GM12878 (cell line): ENCODE data around the gene SLC6A20. TPM values are rescaled to one million over a fixed set of nuclear protein-coding genes. Genes with fewer than 3 reads are reported as not detected.

Experiments
- ATAC-seq: fragments of 200-7000 bp; cut with Tn5 transposase; 3 replicates; pipeline ENCODE4 v1.9.1; 2020; ENCODE audit warnings: mild to moderate bottlenecking, moderate library complexity
- BruUV-seq: library from RNA; stranded (reverse); fragments of 400-500 nt; replicated peaks from 2 replicates; lab custom pipeline; 2021; lab: Mats Ljungman, UMichigan
- CTCF ChIA-PET: fragments of 300-600 bp; sonication (Branson Sonifier 250); formaldehyde crosslinking; extraction: SDS; loops from one replicate; lab custom pipeline; 2021; ENCODE audit warnings: inconsistent platforms; lab: Yijun Ruan, JAX
- POLR2A ChIA-PET: fragments of 350-600 bp; formaldehyde crosslinking; extraction: SDS; loops from one replicate; lab custom pipeline; 2021; ENCODE audit warnings: inconsistent platforms; lab: Charles Lee
- RAD21 ChIA-PET: fragments of 300-600 bp; sonication (Branson Sonifier 250); formaldehyde crosslinking; loops from one replicate; lab custom pipeline; 2023; ENCODE audit warnings: antibody characterized with exemption; ENCODE audit not compliant: unreplicated experiment; lab: Charles Lee
- SMC1A ChIA-PET: fragments of 300-600 bp; sonication (Branson Sonifier 250); formaldehyde crosslinking; loops from one replicate; lab custom pipeline; 2023; ENCODE audit not compliant: unreplicated experiment, uncharacterized antibody; lab: Charles Lee
- DNase-seq: peaks from one replicate; pipeline ENCODE4 v3.0.0-alpha.2; 2011; ENCODE audit warnings: low read depth, low spot score
- FAIRE-seq: peaks from 3 replicates; lab custom pipeline; 2011; peaks lifted over from hg19 to GRCh38; lab: Jason Lieb, UNC
- H2AFZ ChIP-seq: 2 replicates; pipeline ENCODE4 v1.6.0; 2011; ENCODE audit warnings: low read depth, low read length, control low read depth; ENCODE audit not compliant: control insufficient read depth
- H3K27ac ChIP-seq: 2 replicates; pipeline ENCODE4 v1.5.1; 2011; ENCODE audit warnings: control low read depth; ENCODE audit not compliant: control insufficient read depth, insufficient read depth
- H3K27me3 ChIP-seq, 2 experiments: replicated peaks in 1 of 2; 2 replicates each; pipeline versions ENCODE4 v1.6.0 to v1.6.1; 2011; ENCODE audit warnings: low read length in 1 of 2; ENCODE audit not compliant: control insufficient read depth in 2 of 2, insufficient read depth in 2 of 2
- H3K36me3 ChIP-seq, 2 experiments: 2 replicates each; pipeline ENCODE4 v1.5.1; 2011; ENCODE audit warnings: low read length in 1 of 2; ENCODE audit not compliant: control insufficient read depth in 2 of 2, insufficient read depth in 2 of 2
- H3K4me1 ChIP-seq: 2 replicates; pipeline ENCODE4 v1.6.1; 2011; ENCODE audit warnings: mild to moderate bottlenecking, low read length, moderate library complexity, mixed read lengths; ENCODE audit not compliant: control insufficient read depth, insufficient read depth
- H3K4me2 ChIP-seq: 2 replicates; pipeline ENCODE4 v1.6.0; 2011; ENCODE audit warnings: control low read depth; ENCODE audit not compliant: control insufficient read depth, insufficient read depth
- H3K4me3 ChIP-seq: fragments of 200-600 bp; sonication (generic); 2 replicates; pipeline ENCODE4 v1.5.1; 2016
- H3K79me2 ChIP-seq: 2 replicates; pipeline ENCODE4 v1.6.0; 2011; ENCODE audit warnings: low read length; ENCODE audit not compliant: control insufficient read depth, insufficient read depth
- H3K9ac ChIP-seq: 2 replicates; pipeline ENCODE4 v1.8.0; 2011; ENCODE audit warnings: low read length, control low read depth, mixed read lengths; ENCODE audit not compliant: control insufficient read depth, insufficient read depth
- H3K9me3 ChIP-seq: replicated peaks from 3 replicates; pipeline ENCODE4 v1.5.1; 2011; ENCODE audit warnings: mild to moderate bottlenecking, low read length; ENCODE audit not compliant: control insufficient read depth, insufficient read depth
- H4K20me1 ChIP-seq: 2 replicates; pipeline ENCODE4 v1.6.0; 2011; ENCODE audit not compliant: control insufficient read depth, insufficient read depth
- BACH1 ChIP-seq: fragments of 450-650 bp; IDR thresholded peaks from 2 replicates; pipeline ENCODE4 v1.6.1; 2017; ENCODE audit warnings: mild to moderate bottlenecking, borderline replicate concordance
- FOXM1 ChIP-seq: IDR thresholded peaks from 2 replicates; pipeline ENCODE4 v1.6.1; 2012; ENCODE audit warnings: low read depth, mild to moderate bottlenecking, inconsistent platforms, low read length, moderate library complexity
- HCFC1 ChIP-seq: fragments of 150-350 bp; IDR thresholded peaks from 2 replicates; pipeline ENCODE4 v1.6.1; 2014; ENCODE audit warnings: low read length
- NFXL1 ChIP-seq: fragments of 450-650 bp; IDR thresholded peaks from 2 replicates; pipeline ENCODE4 v1.6.1; 2017; ENCODE audit warnings: antibody characterized with exemption, mild to moderate bottlenecking, borderline replicate concordance
- PAX5 ChIP-seq: IDR thresholded peaks from 2 replicates; pipeline ENCODE4 v1.6.1; 2011; ENCODE audit warnings: low read depth, low read length, borderline replicate concordance
- SIN3A ChIP-seq: IDR thresholded peaks from 2 replicates; pipeline ENCODE4 v1.6.1; 2012; ENCODE audit warnings: low read depth, low read length, improper control_type of control experiment
- SMAD1 ChIP-seq: fragments of 450-650 bp; IDR thresholded peaks from 2 replicates; pipeline ENCODE4 v1.6.1; 2018; ENCODE audit warnings: mild to moderate bottlenecking, low read depth; ENCODE audit not compliant: partially characterized antibody
- SREBF2 ChIP-seq: IDR thresholded peaks from 2 replicates; pipeline ENCODE4 v1.6.1; 2012; ENCODE audit warnings: mild to moderate bottlenecking, low read length
- SUPT20H ChIP-seq: IDR thresholded peaks from 2 replicates; pipeline ENCODE4 v1.6.1; 2011; ENCODE audit warnings: low read depth, mild to moderate bottlenecking, low read length, moderate library complexity, borderline replicate concordance; ENCODE audit not compliant: control insufficient read depth
- TAF1 ChIP-seq: IDR thresholded peaks from 2 replicates; pipeline ENCODE4 v1.6.1; 2011; ENCODE audit warnings: mild to moderate bottlenecking, low read depth, low read length, borderline replicate concordance
- WGBS: methylation state at CpG from one replicate; pipeline ENCODE4 v1.1.6; 2016; ENCODE audit warnings: low lambda C conversion rate; ENCODE audit not compliant: insufficient replicate concordance, insufficient coverage; ENCODE audit errors: missing lambda C conversion rate; 5-methylcytosine and 5-hydroxymethylcytosine counted together
- in situ Hi-C: fragments of 300-500 bp; cut with MboI; formaldehyde crosslinking; loops from 9 replicates; pipeline ENCODE4 v1.14.3; 2018; ENCODE audit warnings: mixed read lengths
- intact Hi-C: fragments of 100-400 bp; cut with micrococcal nuclease; formaldehyde crosslinking; loops from one replicate; pipeline ENCODE4 v1.14.2; 2022; ENCODE audit not compliant: unreplicated experiment
- polyA plus RNA-seq, 11 experiments: library from polyadenylated mRNA; depleted of rRNA in 4 of 11; unstranded in 6 of 11; stranded (reverse) in 5 of 11; fragments of >200 nt; fragmentation: Nextera tagmentation in 4 of 11; fragmentation: Illumina TruSeq in 1 of 11; extraction: Ambion mirVana in 4 of 11; extraction: Trizol in 1 of 11; gene quantifications; 1 replicate in 1 of 11; 2 replicates in 10 of 11; pipeline versions ENCODE4 v1.2.1 to v1.2.3, GENCODE V29; 2011 to 2016; ENCODE audit warnings: inconsistent platforms in 2 of 11, missing spikeins in 2 of 11, low read depth in 1 of 11
- total RNA-seq, 4 experiments: library from RNA; depleted of rRNA in 3 of 4; stranded (reverse); fragments of >200 nt in 3 of 4; fragmentation: Illumina TruSeq in 1 of 4; extraction: Trizol in 1 of 4; gene quantifications; 2 replicates each; pipeline versions ENCODE4 v1.2.1 to v1.2.3, GENCODE V29; 2013 to 2021
- TF ChIP-seq, protein P1 (sequence below): IDR thresholded peaks from 2 replicates; pipeline ENCODE4 v1.6.1; 2012; ENCODE audit warnings: improper control_type of control experiment, low read depth, low read length; ENCODE audit not compliant: insufficient replicate concordance
- TF ChIP-seq, protein P2 (sequence below): fragments of 450-650 bp; IDR thresholded peaks from 2 replicates; pipeline ENCODE4 v1.6.1; 2017; ENCODE audit warnings: mild to moderate bottlenecking
- TF ChIP-seq, protein P3 (sequence below): IDR thresholded peaks from 2 replicates; pipeline ENCODE4 v1.6.1; 2011; ENCODE audit warnings: low read depth, low read length, improper control_type of control experiment, borderline replicate concordance
- TF ChIP-seq, protein P4 (sequence below), 3 experiments: IDR thresholded peaks in 2 of 3; conservative IDR thresholded peaks in 1 of 3; 2 replicates each; pipeline ENCODE4 v1.5.1; 2011; ENCODE audit warnings: low read depth in 3 of 3, low read length in 3 of 3, mild to moderate bottlenecking in 3 of 3, control low read depth in 2 of 3, moderate library complexity in 2 of 3, inconsistent platforms in 1 of 3, mixed read lengths in 1 of 3; ENCODE audit not compliant: control insufficient read depth in 2 of 3, insufficient read depth in 1 of 3; ENCODE audit errors: extremely low read depth in 1 of 3

SLC6A20 gene
- total and polyA plus RNA-seq, 10 of the 15 experiments (the other 5 are each of a cell fraction or from before 2014, with no cell fraction given) = 0.31 to 4.1 (median 1.1) TPM

DNA sequence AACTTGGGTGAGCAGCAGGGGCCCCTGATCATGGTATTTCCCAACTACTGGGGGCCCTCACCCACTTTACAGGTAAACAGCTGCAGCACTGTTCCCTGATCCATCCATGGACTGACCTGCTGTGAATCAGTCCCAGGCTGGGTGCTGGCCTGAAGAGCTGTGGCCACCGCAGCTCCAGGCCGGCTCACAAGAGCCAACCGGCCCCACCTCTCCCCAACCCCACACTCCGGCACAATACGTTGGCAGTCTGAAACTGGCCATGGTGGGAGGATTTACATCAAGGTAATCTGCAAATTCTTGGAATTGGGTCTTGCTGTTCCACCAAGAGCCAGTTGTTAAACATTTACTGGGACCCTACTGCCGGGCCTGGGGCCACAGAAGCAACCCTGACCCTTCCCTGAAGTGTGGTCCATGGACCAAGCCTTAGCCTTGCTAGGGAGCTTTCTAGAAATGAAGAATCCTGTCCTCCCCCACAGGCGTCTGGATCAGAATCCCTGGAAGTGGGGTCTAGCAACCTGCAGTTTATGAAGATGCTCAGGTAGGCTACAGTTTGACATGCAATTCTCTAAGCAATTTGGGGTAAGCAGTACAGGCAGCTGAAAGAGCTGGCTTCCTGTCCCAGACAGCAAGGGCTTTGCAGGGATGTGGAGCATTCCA, 3.7 kb downstream of the SLC6A20 start:
- BruUV-seq = no TSS peak
- no peaks in the 10 kb centered on the region for H4K20me1 ChIP-seq
- no peak overlapping the region for H2AFZ ChIP-seq
- H3K27ac ChIP-seq = no peak overlapping the region
- no peaks in the 10 kb centered on the region for H3K9me3 ChIP-seq
- ChIA-PET SMC1A (no interaction called here), POLR2A (no interaction called here), CTCF (no interaction called here), RAD21 (interaction anchor here (0.6 kb wide), 1 partner anchor 37 kb away, joined by 4 read pairs; no protein-coding TSS in a partner anchor)
- FAIRE-seq (no peak), DNase-seq (no peak), ATAC-seq (no peak)
- WGBS = 54% methylated on average over 7 of the region's 7 CpGs
- H3K9ac ChIP-seq = no peak overlapping the region
- no peaks in the 10 kb centered on the region for H3K79me2 ChIP-seq
- H3K4me2 ChIP-seq = no peak overlapping the region
- in situ Hi-C loops (no loop called here), intact Hi-C loops (no loop called here)
- peaks cover 5% of the 10 kb centered on the region for H3K4me1 ChIP-seq
- H3K27me3 ChIP-seq = peaks cover 2 to 17% of the 10 kb centered on the region in 2 experiments; a peak in 3 of 4 replicates
- H3K36me3 ChIP-seq = no peaks in the 10 kb centered on the region
- H3K4me3 ChIP-seq = no peak overlapping the region
- TF ChIP-seq SUPT20H = no peak
- TF ChIP-seq SIN3A = no peak
- no peak for TF ChIP-seq SMAD1
- TF ChIP-seq BACH1 = no peak
- TF ChIP-seq TAF1 = no peak
- TF ChIP-seq, protein P1, sequence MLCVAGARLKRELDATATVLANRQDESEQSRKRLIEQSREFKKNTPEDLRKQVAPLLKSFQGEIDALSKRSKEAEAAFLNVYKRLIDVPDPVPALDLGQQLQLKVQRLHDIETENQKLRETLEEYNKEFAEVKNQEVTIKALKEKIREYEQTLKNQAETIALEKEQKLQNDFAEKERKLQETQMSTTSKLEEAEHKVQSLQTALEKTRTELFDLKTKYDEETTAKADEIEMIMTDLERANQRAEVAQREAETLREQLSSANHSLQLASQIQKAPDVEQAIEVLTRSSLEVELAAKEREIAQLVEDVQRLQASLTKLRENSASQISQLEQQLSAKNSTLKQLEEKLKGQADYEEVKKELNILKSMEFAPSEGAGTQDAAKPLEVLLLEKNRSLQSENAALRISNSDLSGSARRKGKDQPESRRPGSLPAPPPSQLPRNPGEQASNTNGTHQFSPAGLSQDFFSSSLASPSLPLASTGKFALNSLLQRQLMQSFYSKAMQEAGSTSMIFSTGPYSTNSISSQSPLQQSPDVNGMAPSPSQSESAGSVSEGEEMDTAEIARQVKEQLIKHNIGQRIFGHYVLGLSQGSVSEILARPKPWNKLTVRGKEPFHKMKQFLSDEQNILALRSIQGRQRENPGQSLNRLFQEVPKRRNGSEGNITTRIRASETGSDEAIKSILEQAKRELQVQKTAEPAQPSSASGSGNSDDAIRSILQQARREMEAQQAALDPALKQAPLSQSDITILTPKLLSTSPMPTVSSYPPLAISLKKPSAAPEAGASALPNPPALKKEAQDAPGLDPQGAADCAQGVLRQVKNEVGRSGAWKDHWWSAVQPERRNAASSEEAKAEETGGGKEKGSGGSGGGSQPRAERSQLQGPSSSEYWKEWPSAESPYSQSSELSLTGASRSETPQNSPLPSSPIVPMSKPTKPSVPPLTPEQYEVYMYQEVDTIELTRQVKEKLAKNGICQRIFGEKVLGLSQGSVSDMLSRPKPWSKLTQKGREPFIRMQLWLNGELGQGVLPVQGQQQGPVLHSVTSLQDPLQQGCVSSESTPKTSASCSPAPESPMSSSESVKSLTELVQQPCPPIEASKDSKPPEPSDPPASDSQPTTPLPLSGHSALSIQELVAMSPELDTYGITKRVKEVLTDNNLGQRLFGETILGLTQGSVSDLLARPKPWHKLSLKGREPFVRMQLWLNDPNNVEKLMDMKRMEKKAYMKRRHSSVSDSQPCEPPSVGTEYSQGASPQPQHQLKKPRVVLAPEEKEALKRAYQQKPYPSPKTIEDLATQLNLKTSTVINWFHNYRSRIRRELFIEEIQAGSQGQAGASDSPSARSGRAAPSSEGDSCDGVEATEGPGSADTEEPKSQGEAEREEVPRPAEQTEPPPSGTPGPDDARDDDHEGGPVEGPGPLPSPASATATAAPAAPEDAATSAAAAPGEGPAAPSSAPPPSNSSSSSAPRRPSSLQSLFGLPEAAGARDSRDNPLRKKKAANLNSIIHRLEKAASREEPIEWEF = no peak
- TF ChIP-seq, protein P2, sequence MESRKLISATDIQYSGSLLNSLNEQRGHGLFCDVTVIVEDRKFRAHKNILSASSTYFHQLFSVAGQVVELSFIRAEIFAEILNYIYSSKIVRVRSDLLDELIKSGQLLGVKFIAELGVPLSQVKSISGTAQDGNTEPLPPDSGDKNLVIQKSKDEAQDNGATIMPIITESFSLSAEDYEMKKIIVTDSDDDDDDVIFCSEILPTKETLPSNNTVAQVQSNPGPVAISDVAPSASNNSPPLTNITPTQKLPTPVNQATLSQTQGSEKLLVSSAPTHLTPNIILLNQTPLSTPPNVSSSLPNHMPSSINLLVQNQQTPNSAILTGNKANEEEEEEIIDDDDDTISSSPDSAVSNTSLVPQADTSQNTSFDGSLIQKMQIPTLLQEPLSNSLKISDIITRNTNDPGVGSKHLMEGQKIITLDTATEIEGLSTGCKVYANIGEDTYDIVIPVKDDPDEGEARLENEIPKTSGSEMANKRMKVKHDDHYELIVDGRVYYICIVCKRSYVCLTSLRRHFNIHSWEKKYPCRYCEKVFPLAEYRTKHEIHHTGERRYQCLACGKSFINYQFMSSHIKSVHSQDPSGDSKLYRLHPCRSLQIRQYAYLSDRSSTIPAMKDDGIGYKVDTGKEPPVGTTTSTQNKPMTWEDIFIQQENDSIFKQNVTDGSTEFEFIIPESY = no peak
- TF ChIP-seq FOXM1 = no peak
- TF ChIP-seq, protein P3, sequence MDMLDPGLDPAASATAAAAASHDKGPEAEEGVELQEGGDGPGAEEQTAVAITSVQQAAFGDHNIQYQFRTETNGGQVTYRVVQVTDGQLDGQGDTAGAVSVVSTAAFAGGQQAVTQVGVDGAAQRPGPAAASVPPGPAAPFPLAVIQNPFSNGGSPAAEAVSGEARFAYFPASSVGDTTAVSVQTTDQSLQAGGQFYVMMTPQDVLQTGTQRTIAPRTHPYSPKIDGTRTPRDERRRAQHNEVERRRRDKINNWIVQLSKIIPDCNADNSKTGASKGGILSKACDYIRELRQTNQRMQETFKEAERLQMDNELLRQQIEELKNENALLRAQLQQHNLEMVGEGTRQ = no peak
- no peak for TF ChIP-seq HCFC1
- no peak for TF ChIP-seq PAX5
- TF ChIP-seq, protein P4, sequence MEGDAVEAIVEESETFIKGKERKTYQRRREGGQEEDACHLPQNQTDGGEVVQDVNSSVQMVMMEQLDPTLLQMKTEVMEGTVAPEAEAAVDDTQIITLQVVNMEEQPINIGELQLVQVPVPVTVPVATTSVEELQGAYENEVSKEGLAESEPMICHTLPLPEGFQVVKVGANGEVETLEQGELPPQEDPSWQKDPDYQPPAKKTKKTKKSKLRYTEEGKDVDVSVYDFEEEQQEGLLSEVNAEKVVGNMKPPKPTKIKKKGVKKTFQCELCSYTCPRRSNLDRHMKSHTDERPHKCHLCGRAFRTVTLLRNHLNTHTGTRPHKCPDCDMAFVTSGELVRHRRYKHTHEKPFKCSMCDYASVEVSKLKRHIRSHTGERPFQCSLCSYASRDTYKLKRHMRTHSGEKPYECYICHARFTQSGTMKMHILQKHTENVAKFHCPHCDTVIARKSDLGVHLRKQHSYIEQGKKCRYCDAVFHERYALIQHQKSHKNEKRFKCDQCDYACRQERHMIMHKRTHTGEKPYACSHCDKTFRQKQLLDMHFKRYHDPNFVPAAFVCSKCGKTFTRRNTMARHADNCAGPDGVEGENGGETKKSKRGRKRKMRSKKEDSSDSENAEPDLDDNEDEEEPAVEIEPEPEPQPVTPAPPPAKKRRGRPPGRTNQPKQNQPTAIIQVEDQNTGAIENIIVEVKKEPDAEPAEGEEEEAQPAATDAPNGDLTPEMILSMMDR (IDR thresholded peaks at IDR 0.05 in 2 of 3, conservative IDR thresholded peaks at IDR 0.05 in 1 of 3; ENCODE audit: control insufficient read depth in 2 of 3, extremely low read depth in 1 of 3, insufficient read depth in 1 of 3, low read depth in 3 of 3, low read length in 3 of 3) = no peak
- no peak for TF ChIP-seq SREBF2
- no peak for TF ChIP-seq NFXL1
